DOHH2 (cell line): Measurements from ENCODE around the gene ZNF219.

Experiments
- CTCF ChIP-seq: fragments of 200-600 bp; sonication (generic); IDR thresholded peaks from one replicate; pipeline ENCODE4 v1.5.1; 2014; ENCODE audit warnings: antibody characterized with exemption, mild to moderate bottlenecking, low read depth, low read length; ENCODE audit not compliant: poor library complexity, severe bottlenecking
- EZH2phosphoT487 ChIP-seq: fragments of 200-600 bp; sonication (generic); IDR thresholded peaks from 2 replicates; pipeline ENCODE4 v1.6.1; 2017; ENCODE audit warnings: borderline replicate concordance, mild to moderate bottlenecking, antibody characterized with exemption, low read length, moderate library complexity, mixed read lengths

- no peak for TF ChIP-seq CTCF
- TF ChIP-seq EZH2phosphoT487: no peak
Measured at GRCh38 chr14:21098892-21099595, 589 bp upstream of the ZNF219 start.
